NOMO-1 treated with dmso at 0.1 percent for 144 hours (cell line): ENCODE results near the gene PLOD1.
"Not testable (repeated sequence)": the region's sequence is repeated elsewhere in the genome, so short reads cannot be mapped to it uniquely, and the experiment has no call there.

Experiments
- DNase-seq: peaks from one replicate; lab custom pipeline; 2025; ENCODE audit not compliant: unreplicated experiment; lab: John Stamatoyannopoulos, UW

PLOD1 gene

GRCh38 chr1:11938722-11939526 lies 4.4 kb downstream of the PLOD1 start:
- DNase-seq: no peak

- not testable (repeated sequence) for DNase-seq
Measured at GRCh38 chr1:11939794-11940193, 5.3 kb downstream of the PLOD1 start.

GRCh38 chr1:11940260-11940921 lies 5.9 kb downstream of the PLOD1 start:
- no peak for DNase-seq

GRCh38 chr1:11942280-11942679 lies 7.8 kb downstream of the PLOD1 start:
- no peak for DNase-seq

- DNase-seq: no peak
Measured at GRCh38 chr1:11943619-11944018, 9.1 kb downstream of the PLOD1 start.

GRCh38 chr1:11944358-11944931 lies 9.9 kb downstream of the PLOD1 start:
- DNase-seq: no peak

- DNase-seq: no peak
Measured at GRCh38 chr1:11946647-11947046, 12.1 kb downstream of the PLOD1 start.

- DNase-seq: no peak
Measured at GRCh38 chr1:11948822-11949458, 14.4 kb downstream of the PLOD1 start.

- DNase-seq: no peak
Measured at GRCh38 chr1:11951901-11952300, 17.4 kb downstream of the PLOD1 start.

GRCh38 chr1:11952455-11953109 lies 18.1 kb downstream of the PLOD1 start:
- DNase-seq: no peak

GRCh38 chr1:11955221-11955620 lies 20.7 kb downstream of the PLOD1 start:
- DNase-seq: no peak

GRCh38 chr1:11957398-11957797 lies 22.9 kb downstream of the PLOD1 start:
- no peak for DNase-seq

GRCh38 chr1:11957897-11958296 lies 23.4 kb downstream of the PLOD1 start:
- no peak for DNase-seq

GRCh38 chr1:11960276-11960675 lies 25.8 kb downstream of the PLOD1 start:
- DNase-seq: no peak

GRCh38 chr1:11960715-11961114 lies 26.2 kb downstream of the PLOD1 start:
- DNase-seq: peak; percentile 70

- peak; percentile 72 for DNase-seq
Measured at GRCh38 chr1:11961230-11961629, 26.7 kb downstream of the PLOD1 start.

- no peak for DNase-seq
Measured at GRCh38 chr1:11963622-11964021, 29.1 kb downstream of the PLOD1 start.

- DNase-seq: no peak
Measured at GRCh38 chr1:11964656-11965055, 30.1 kb downstream of the PLOD1 start.

- peak; percentile 44 for DNase-seq
Measured at GRCh38 chr1:11967028-11967547, 32.6 kb downstream of the PLOD1 start.

- DNase-seq: no peak
Measured at GRCh38 chr1:11970441-11971185, 36.1 kb downstream of the PLOD1 start.
